DND-41 (cell line): ENCODE data around the gene SEL1L.
"Not testable (repeated sequence)": the region's sequence is repeated elsewhere in the genome, so short reads cannot be mapped to it uniquely, and the experiment has no call there.

Source experiments
- ATAC-seq: fragments of 200-7000 bp; cut with Tn5 transposase; 3 replicates; pipeline ENCODE4 v1.9.1; 2021; ENCODE audit warnings: low read depth; ENCODE audit not compliant: insufficient read depth
- DNase-seq: peaks from one replicate; pipeline ENCODE4 v3.0.0-alpha.2; 2020
- H2AFZ ChIP-seq: 2 replicates; pipeline ENCODE4 v1.6.0; 2012; ENCODE audit warnings: low read depth, low read length
- H3K27ac ChIP-seq: 2 replicates; pipeline ENCODE4 v1.5.1; 2012; ENCODE audit warnings: low read length, inconsistent platforms
- H3K27me3 ChIP-seq: fragments of 200-600 bp; sonication (generic); 2 replicates; pipeline ENCODE4 v1.6.0; 2012; ENCODE audit warnings: low read length, mild to moderate bottlenecking, inconsistent platforms; ENCODE audit not compliant: insufficient read depth, poor library complexity
- H3K36me3 ChIP-seq: 2 replicates; pipeline ENCODE4 v1.5.1; 2012; ENCODE audit warnings: low read length, inconsistent platforms; ENCODE audit not compliant: insufficient read depth
- H3K4me1 ChIP-seq: 2 replicates; pipeline ENCODE4 v1.5.1; 2012; ENCODE audit warnings: mild to moderate bottlenecking, low read length; ENCODE audit not compliant: insufficient read depth
- H3K4me2 ChIP-seq: 2 replicates; pipeline ENCODE4 v1.6.0; 2012; ENCODE audit warnings: mild to moderate bottlenecking, moderate library complexity, low read length, inconsistent platforms; ENCODE audit not compliant: insufficient read depth
- H3K4me3 ChIP-seq, 2 experiments: fragments of 200-600 bp in 1 of 2; shearing (Covaris generic) in 1 of 2; 2 replicates each; pipeline ENCODE4 v1.5.1; 2012 to 2016; ENCODE audit warnings: inconsistent platforms in 2 of 2, low read length in 2 of 2, mild to moderate bottlenecking in 2 of 2, low read depth in 1 of 2, moderate library complexity in 1 of 2
- H3K79me2 ChIP-seq: 2 replicates; pipeline ENCODE4 v1.6.0; 2012; ENCODE audit warnings: low read length, inconsistent platforms; ENCODE audit not compliant: insufficient read depth
- H3K9ac ChIP-seq: 2 replicates; pipeline ENCODE4 v1.6.0; 2012; ENCODE audit warnings: low read depth, mild to moderate bottlenecking, inconsistent platforms, low read length, moderate library complexity
- H3K9me3 ChIP-seq: 2 replicates; pipeline ENCODE4 v1.5.1; 2012; ENCODE audit warnings: low read length, moderate library complexity, mild to moderate bottlenecking, inconsistent platforms; ENCODE audit not compliant: insufficient read depth, severe bottlenecking
- H4K20me1 ChIP-seq: 2 replicates; pipeline ENCODE4 v1.6.0; 2012; ENCODE audit warnings: low read length; ENCODE audit not compliant: insufficient read depth
- CTCF ChIP-seq: IDR thresholded peaks from 2 replicates; pipeline ENCODE4 v1.5.1; 2012; ENCODE audit warnings: borderline replicate concordance, low read length, moderate library complexity, mild to moderate bottlenecking; ENCODE audit not compliant: poor library complexity, severe bottlenecking; ENCODE audit errors: extremely low read depth
- EZH2 ChIP-seq: IDR thresholded peaks from 3 replicates; pipeline ENCODE4 v1.6.1; 2012; ENCODE audit warnings: borderline replicate concordance, low read depth, mild to moderate bottlenecking, moderate library complexity, low read length, inconsistent platforms; ENCODE audit not compliant: severe bottlenecking

The SEL1L gene

GRCh38 chr14:81516986-81517797 is 16.5 kb downstream of the SEL1L start:
- H3K79me2 ChIP-seq: 0 out of 2 replicates have a peak, but pooled peaks cover 2% of the 10 kb centered on the region
- peaks cover 61% of the 10 kb centered on the region for H3K36me3 ChIP-seq
- peaks cover 15% of the 10 kb centered on the region for H3K4me1 ChIP-seq
- H3K9me3 ChIP-seq: no peaks in the 10 kb centered on the region
- H3K4me2 ChIP-seq: no peak overlapping the region
- no peak for TF ChIP-seq CTCF
- no peak for TF ChIP-seq EZH2
- DNase-seq: no peak
- no peak overlapping the region for H2AFZ ChIP-seq
- ATAC-seq: no peak
- H3K4me3 ChIP-seq: no peak overlapping the region
- H4K20me1 ChIP-seq: no peaks in the 10 kb centered on the region
- no peak overlapping the region for H3K27ac ChIP-seq
- no peak overlapping the region for H3K9ac ChIP-seq
- H3K27me3 ChIP-seq: no peaks in the 10 kb centered on the region

- H4K20me1 ChIP-seq, H3K27ac ChIP-seq, H3K4me3 ChIP-seq, H2AFZ ChIP-seq, H3K9ac ChIP-seq, H3K9me3 ChIP-seq, H3K4me2 ChIP-seq, H3K27me3 ChIP-seq, DNase-seq, ATAC-seq, H3K79me2 ChIP-seq: not testable (repeated sequence)
- Histone ChIP-seq H3K36me3 (peaks cover 54% of the 10 kb centered on the region), H3K4me1 (peaks cover 15% of the 10 kb centered on the region)
These were observed 17.7 kb downstream of the SEL1L start for GRCh38 chr14:81515927-81516326.

- not testable (repeated sequence) for ATAC-seq, H3K4me3 ChIP-seq, H3K4me1 ChIP-seq, DNase-seq, H3K27ac ChIP-seq, H3K79me2 ChIP-seq, H3K27me3 ChIP-seq, H3K4me2 ChIP-seq, H3K9me3 ChIP-seq, H3K9ac ChIP-seq, H2AFZ ChIP-seq, H4K20me1 ChIP-seq
- peaks cover 52% of the 10 kb centered on the region for H3K36me3 ChIP-seq
These were observed 20.8 kb downstream of the SEL1L start for GRCh38 chr14:81512826-81513225.

- H3K36me3 ChIP-seq: peaks cover 51% of the 10 kb centered on the region
- H3K4me1 ChIP-seq: no peaks in the 10 kb centered on the region
- H4K20me1 ChIP-seq: peaks cover 3% of the 10 kb centered on the region
- H3K27me3 ChIP-seq: no peaks in the 10 kb centered on the region
- H3K27ac ChIP-seq: no peak overlapping the region
- no peak for DNase-seq
- TF ChIP-seq EZH2 (no peak), CTCF (no peak)
- H3K79me2 ChIP-seq: 0 out of 2 replicates have a peak, but pooled peaks cover 10% of the 10 kb centered on the region
- no peak for ATAC-seq
- no peak overlapping the region for H3K9ac ChIP-seq
- no peak overlapping the region for H3K4me3 ChIP-seq
- no peak overlapping the region for H3K4me2 ChIP-seq
- no peaks in the 10 kb centered on the region for H3K9me3 ChIP-seq
- no peak overlapping the region for H2AFZ ChIP-seq
These were observed 22.3 kb downstream of the SEL1L start for GRCh38 chr14:81511111-81511904.
